GM18951 (cell line): ENCODE measurements around the gene HINT2.

Experiments
- POLR2A ChIP-seq: IDR thresholded peaks from 4 replicates; pipeline ENCODE4 v1.6.1; 2011; ENCODE audit warnings: mild to moderate bottlenecking; ENCODE audit not compliant: insufficient read length, insufficient read depth; ENCODE audit errors: extremely low read depth
- in situ Hi-C: fragments of 300-500 bp; cut with MboI; formaldehyde crosslinking; loops from one replicate; pipeline ENCODE4 v1.12.0; 2022; ENCODE audit warnings: low sequenced_read_pairs, mixed read lengths, inconsistent platforms; ENCODE audit not compliant: unreplicated experiment

Gene HINT2

DNA sequence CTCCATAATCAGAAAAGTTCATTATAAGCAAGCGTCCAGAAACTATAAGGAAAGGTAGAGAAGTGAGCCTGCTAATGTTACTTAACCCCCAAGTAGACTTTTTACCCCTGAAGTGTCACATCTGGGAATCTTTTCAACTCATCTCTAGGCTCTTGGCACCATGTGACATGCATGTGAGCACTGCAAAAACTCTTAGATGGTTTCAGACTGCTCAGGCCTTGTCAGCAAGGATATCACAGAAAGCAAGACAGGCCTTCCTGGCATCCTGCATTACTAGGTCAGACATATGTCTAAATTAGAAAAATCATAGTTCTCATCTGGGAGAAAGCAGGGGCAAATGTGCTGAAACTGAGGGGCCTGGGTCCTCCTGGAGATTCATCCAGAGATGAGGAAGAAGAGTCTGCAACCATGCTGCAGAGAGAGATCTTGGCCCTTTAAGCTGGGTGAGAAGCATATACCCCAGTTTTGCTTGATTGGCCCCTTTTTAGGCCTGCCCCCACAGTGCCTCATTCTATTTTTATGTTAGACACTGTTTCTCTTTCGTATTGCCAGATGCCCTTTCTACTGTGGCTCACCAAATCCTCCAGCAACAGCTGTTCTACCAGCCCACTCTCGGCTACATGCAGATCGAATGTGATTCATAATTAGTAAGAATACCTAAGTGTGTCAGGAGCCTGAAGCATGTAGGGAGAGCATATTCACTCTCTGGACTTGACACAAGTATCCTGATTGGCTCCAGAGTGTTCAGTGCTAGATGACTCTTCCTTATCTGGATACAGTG is 33.1 kb upstream of the HINT2 start:
- in situ Hi-C loops, result no loop called here
- peak; percentile 43 for TF ChIP-seq POLR2A

DNA sequence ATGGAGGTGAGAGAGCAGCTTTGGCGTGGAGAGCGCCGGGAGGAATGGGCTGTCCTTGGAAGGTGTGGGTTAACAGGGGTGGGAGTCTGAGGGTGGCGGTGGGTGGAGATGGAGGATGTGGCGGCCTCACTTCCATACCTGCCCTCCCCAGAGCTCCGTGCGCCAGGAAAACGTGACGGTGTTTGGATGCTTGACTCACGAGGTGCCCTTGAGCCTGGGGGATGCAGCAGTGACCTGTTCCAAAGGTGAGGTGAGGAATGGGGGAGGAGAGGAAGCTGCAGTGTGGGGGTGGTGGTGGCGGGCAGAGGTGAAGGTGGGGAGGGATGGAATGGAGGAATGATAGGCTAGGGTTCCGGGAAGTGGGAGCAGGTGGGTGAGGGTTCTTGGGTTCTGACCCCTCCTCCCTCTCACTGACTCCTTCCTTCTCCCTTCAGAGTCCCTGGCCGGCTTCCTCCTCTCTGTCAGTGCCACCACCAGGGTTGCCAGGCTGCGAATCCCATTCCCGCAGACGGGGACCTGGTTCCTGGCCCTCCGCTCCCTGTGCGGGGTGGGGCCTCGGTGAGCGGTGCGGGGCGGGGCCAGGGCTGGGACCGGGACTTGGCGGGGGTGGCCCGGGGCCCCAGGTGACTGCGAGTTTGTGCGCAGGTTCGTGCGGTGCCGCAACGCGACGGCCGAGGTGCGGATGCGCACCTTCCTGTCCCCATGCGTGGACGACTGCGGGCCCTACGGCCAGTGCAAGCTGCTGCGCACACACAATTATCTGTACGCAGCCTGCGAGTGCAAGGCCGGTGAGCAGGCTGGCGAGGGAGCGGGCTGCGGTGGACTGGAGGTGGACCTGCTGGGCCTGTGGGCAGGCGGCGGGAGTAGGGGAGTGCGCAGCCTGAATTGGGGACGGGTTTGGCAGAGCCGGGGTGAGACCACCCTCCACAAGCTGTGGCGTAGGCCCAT is 31.3 kb upstream of the HINT2 start:
- no peak for TF ChIP-seq POLR2A
- in situ Hi-C loops, result no loop called here

DNA sequence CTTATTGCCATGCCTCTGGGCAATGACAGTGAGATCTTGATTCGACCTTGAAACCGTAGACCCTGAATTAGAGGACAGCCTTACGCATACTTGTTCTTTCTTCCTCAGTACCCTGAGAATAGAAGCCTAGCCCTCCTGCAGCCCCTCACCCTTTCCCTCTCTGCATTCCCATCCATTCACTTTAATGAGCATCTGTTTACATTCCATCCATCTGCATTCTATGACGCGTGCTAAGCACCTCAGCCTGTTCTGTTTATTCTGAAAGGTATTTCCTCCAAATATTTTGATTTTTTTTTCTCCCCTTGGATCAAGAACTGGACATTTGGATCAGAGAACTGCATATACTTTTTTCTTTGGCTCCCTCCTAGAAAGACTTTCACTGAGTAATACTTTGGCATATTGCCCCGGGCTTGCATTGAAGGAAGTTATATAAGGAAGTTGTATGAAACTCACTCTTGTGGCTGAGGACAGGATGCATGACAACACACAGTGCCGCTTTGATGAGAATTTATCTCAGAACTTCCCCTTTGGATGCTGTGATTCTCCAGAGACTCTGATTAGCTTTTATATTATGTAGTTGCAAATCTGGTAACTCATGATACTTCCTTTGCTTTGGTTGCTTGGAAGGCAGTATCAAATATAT is 29.9 kb upstream of the HINT2 start:
- in situ Hi-C loops, result no loop called here
- TF ChIP-seq POLR2A, result no peak

DNA sequence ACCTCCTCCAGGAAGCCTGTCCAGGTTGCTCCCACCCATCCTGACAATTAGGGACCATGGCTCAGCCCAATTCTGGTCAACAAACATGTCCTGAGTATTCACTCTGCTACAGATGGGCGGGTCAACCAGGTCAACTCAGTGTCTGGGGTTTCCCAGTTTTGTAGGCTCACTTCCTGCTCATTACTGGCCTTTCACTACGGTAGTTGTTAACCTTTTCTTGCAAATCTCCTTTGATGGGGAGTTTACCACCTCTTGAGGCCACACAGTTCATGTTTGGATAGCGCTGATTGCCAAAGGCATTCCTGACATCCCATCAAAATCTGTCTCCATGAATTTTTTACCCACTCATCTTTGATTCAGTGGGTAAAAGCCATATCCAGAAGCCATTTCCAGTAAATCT is 28.0 kb upstream of the HINT2 start:
- in situ Hi-C loops, result no loop called here
- TF ChIP-seq POLR2A, result no peak

DNA sequence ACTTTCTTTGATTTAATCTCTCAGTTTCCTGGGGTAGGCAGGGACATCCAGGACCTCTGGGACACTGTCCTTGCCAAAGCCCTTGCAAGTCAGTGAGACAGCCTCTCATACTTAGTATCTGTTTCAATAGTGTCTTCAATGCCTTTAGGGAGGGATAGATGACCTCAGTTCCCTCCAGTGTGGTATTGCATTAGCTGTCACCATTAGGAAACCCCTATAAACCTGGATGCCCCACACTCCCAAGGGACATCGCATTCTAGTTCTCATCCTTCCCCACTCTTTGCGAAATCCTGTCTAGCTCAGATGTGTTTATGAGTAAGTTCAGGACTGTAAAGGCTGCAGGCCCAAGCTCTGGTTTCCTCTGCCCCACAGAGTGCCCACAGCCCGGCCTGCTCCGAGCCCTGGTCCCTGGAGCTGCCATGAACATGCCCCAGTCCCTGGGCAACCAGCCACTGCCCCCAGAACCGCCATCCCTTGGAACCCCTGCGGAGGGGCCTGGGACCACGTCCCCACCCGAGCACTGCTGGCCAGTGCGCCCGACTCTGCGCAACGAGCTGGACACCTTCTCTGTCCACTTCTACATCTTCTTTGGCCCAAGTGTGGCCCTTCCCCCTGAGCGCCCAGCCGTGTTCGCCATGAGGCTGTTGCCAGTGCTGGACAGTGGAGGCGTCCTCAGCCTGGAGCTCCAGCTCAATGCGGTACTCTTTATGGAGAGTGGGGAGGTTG is 27.3 kb upstream of the HINT2 start:
- in situ Hi-C loops, result no loop called here

DNA sequence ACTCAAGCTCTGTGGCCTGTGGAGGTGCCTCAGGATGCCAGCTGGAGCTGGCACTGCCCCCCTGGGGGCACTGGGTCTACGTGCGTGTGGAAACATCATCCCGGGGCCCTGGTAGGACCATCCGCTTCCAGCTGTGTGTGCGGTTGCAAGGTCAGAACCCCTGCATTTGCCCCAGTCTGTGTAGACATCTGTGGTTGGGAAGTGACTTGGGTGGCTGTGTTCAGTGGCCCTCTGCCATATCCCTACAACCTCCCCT is 26.7 kb upstream of the HINT2 start:
- TF ChIP-seq POLR2A, result no peak
- in situ Hi-C loops, result no loop called here

More for the DNA sequence above, 27.3 kb upstream of the HINT2 start:
- TF ChIP-seq POLR2A, result no peak

DNA sequence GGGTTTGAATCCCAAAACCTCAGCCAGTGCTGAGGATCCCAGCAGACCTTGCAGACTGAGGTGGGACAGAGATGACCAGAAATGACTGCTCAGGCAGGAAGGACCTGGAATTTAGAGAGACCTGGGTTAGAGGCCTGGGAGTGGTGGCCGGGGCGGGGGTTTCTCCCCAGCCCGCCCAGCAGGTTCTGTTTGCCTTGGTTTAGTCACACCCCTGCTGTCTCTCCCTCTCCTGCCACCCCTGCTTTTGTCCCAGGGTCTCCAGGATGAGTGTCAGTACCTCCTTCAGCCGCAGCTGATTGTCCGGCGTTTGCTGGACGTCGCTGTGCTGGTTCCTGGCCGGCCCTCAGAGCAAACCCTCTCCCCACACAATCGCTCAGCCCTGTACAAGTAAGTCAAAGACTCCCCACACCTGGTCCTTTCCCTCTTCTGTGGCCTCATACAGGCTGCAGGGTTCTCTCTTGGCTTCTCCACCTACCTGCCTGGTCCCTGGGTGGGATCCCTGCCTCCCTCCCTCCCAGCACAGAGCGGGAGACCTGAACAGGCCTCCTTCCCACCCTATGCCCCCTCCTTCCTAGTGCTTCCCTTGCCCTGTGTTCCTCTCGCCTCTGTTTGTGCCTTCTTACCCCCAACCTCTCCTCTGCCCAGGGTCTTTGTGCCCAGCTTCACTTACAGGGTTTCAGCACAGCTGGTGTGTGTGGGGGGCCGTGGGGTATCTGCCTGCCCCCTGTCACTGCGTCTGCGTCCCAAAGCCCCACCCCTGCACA is 26.2 kb upstream of the HINT2 start:
- in situ Hi-C loops, result no loop called here
- no peak for TF ChIP-seq POLR2A

DNA sequence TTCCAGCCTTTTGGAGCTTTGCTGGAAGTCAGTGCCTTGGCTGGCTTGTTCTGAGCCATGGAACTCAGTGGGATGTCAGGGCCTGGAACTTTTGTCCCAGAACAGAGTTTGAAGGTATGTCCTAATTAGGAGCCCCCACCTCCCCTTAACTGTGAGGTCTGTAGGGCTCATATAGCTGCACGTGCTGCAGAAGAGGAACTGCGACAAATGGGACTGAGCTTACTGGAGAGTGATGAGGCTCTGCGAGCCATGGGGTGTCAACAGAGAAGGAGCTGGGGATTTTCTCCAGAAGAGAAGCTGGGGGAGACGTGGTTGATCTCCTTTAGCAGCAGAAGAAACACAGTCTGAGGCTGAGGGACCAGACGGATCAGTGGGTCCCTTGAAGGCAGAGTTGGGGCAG is 25.1 kb upstream of the HINT2 start:
- in situ Hi-C loops, result no loop called here
- TF ChIP-seq POLR2A, result no peak

- in situ Hi-C loops, result no loop called here
- no peak for TF ChIP-seq POLR2A
Observed at GRCh38 chr9:35836595-35836994, 21.8 kb upstream of the HINT2 start.

DNA sequence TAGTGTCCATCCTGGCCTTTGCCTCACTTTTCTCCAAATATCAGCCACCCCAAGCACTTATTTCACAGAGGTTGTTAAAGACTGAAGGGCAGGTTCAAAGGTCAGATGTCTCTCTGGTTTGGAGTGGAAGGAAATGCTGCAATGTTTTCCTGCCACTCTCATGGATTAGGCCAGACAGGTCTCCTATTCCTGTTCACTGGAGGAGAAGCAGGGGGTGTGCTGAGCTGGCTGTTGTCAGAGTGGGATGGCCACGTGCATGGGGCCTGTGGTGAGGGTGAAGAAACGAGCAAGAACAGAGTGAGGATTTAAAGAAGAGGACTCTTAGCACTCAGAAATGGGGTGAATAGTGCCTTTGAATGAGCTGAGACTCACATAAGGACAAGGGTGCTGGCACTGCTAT is 20.9 kb upstream of the HINT2 start:
- in situ Hi-C loops, result no loop called here
- no peak for TF ChIP-seq POLR2A

DNA sequence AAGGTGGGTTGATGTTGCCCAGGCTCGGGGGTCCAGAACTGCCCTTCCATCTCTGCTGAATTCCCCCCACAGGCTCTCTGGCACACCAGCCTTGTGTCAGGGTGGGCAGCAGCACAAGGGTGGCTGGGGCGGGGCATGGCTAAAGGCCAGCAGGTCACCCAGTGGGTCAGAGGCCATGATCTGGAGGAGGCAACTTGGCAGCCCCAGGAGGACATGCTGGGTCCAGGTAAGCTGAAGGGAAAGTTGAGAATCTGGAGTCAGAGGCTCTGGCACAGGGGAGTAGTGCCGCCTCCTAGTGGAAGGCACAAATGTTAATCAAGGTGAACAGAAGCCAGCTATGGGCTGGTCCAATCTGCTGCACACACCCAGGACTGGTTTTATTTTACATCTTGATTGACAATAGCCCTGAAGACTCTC is 20.4 kb upstream of the HINT2 start:
- TF ChIP-seq POLR2A, result no peak
- in situ Hi-C loops, result no loop called here

GRCh38 chr9:35834260-35835215 is 19.7 kb upstream of the HINT2 start:
- in situ Hi-C loops, result no loop called here
- TF ChIP-seq POLR2A, result no peak

- no peak for TF ChIP-seq POLR2A
- in situ Hi-C loops, result no loop called here
Observed at GRCh38 chr9:35832814-35833213, 18.0 kb upstream of the HINT2 start.
